Measurements from ENCODE around the gene ACTR1A.
"Not testable (repeated sequence)": the region's sequence is repeated elsewhere in the genome, so short reads cannot be mapped to it uniquely, and the experiment has no call there.

ACTR1A gene

GRCh38 chr10:102514487-102515311 is 12.2 kb upstream of the ACTR1A start:
- no peak for DNase-seq (ENCODE audit: low spot score)

DNA sequence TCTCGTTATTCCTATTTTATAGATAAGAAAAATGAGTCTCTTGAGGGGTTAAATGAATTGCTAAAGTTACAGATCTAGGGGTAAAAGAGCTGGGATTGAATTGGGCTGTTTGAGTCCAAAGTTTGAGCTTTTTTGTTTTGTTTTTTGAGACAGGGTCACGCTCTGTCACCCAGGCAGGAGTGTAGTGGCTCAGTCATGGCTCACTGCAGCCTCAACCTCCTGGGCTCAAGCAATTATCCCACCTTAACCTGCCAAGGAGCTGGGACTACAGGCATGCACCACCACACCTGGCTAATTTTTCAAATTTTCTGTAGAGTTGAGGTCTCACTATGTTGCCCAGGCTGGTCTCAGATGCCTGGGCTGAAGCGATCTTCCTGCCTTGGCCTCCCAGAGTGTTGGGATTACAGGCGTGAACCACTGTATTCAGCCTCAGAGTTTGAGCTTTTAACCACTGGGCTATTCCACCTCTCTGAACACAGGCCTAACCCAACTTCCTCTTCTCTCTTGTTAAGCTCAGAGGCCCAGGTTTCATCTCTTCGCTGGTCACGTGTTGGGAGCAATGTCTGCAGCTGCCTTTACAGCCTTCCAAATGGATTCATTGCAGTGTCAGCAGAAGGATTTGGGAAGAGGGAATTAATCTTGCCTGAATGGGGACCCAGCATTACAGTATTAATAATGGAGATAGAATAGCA is 9.2 kb upstream of the ACTR1A start:
- DNase-seq (ENCODE audit: low spot score), result no peak

DNA sequence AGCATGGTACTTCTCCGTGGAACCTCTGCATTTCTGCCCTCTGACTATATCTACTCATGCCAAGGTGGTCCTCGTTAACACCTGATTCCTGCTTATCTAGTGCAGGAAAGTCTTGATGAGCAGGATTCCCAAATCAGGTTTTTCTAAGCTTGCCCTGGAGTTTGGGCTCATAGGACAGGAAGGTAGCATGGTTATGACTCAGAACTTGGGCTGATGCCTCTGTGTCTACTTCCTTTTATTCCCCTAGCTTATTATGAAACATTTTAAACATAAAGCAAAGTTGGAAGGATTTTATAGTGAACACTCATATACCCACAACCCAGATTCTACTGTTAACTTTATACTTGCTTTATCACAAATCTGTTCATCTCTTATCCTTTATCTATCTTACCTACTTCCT is 6.9 kb upstream of the ACTR1A start:
- DNase-seq (ENCODE audit: low spot score), result no peak

- DNase-seq (ENCODE audit: low spot score), result no peak
These were observed 6.0 kb upstream of the ACTR1A start for GRCh38 chr10:102508506-102508905.

DNA sequence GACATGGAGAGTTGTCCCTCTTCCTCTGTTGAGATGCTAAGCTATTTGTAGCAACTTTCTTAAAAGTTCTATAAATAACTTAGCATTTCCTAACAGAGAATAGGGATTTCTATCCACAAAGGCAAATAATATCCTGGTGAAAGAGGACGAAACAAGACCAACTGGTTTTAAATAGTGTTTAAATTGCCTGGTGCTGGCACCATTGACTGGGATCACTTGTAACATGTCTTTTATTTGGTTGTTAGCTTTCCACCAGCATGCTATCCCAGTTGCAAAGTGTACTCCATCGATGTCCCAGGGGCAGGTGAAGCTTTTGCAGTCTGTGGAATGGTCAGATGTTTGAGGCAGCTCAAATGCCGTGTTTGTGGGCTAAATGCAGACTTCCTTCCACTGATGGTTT is 5.0 kb upstream of the ACTR1A start:
- DNase-seq (ENCODE audit: low spot score), result no peak

DNA sequence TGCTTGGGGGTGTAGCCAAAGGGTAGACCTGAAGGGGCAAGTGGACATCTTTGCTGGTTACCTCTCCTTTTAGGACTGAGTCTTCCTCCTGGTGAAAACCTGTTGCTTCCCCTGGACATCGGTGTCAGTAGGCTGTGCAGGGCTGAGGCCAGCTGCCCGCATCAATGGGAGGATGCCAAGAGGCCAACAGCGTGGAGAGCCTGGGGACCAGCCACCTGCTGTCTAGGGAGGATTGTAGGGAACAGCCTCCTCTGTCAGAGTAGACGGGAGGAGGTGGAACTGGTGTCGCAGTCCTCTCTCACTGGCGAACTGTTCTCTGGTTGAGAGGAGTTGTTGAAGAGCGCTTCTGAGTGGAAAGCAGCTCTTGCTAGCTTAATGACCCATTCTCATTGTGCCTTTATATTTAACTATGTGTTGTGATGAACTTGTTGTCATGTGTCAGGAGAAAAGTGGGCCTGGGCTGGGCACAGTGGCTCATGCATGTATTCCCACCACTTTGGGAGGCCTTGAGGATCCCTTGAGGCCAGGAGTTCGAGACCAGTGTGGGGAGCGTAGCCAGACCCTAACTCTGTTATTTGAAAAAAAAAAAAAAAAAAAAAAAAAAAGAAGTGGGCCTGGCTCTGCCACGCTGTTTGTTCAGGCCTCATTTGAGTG is 3.1 kb upstream of the ACTR1A start:
- no peak for DNase-seq (ENCODE audit: low spot score)

DNA sequence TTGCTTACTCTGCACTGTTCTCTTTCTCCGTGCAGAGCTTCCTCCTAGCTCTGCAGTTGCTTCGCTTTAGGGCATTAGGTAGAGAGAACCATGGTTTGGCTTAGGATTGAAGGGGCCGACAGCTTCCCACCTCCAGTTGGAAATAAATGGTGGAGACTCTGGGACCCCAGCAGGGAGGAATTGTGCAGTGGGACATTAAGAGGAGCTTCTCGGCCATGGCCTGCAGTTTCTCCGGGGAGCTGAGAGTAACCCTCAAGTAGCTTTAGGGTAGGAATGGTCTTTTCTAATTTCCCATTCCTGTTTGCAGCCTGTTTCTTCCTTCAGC is 2.4 kb upstream of the ACTR1A start:
- no peak for DNase-seq (ENCODE audit: low spot score)

- DNase-seq (ENCODE audit: low spot score), result no peak
These were observed 1.9 kb upstream of the ACTR1A start for GRCh38 chr10:102504179-102504975.

DNA sequence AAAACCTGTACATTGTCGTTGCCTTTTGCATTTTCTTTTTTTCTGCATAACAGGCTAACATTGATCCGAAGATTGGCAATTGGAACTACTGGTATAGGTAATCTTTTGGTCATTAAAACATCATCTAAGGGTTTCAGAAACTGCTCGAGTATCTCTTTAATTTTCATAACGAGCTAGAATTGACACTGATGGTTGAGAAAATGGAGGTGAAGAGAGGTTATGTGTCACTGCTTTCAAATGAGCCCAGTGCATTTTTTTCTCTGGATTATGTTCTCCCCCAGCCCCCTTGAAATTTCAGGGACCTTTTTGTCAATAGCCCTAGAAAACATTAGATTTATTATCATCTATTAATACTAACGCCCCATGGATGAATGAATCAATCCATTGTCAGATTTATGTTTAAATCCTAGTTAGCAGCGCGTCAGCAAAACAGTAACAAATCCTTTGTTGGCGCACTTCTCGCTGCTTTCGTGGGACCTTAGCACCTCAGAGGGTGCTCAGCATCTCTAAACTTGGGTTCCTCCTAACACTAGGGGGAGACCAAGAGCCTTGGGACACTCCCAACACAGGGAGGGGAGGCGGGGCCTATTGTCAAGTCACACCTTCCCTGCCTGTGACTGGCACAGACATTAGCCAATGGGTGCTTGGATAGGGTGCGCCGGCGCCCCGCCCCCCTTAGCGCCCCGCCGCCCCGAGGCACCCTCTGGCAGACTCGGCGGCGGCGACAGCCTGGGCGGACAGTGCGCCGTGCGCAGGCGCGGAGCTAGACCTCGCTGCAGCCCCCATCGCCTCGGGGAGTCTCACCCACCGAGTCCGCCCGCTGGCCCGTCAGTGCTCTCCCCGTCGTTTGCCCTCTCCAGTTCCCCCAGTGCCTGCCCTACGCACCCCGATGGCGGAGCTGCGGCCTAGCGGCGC is 1.0 kb upstream of the ACTR1A start, which contains the start of gene SUFU:
SUFU (plus strand) TSS at position 709 of the 915 bp plus-strand sequence; CDS start at position 890, 181 bp downstream.
- DNase-seq (ENCODE audit: low spot score), result peak; percentile 96

DNA sequence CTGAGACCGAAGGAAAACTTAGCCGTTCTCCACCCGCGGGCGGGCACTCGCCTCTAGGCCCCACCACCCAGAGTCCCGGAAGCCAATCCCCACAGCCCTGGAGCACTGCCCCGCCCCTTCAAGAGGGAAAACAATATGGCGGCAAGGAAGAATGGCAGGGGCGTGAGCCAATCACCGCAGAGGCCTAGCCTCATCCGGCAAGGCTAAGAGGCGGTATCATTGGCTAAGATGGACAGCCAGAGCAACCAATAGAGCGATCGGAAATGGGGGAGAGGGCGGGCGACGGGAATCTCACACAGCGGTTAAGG is 529 bp downstream of the ACTR1A start:
- peak; percentile 99 for DNase-seq (ENCODE audit: low spot score)

GRCh38 chr10:102501201-102502028 is 1.1 kb downstream of the ACTR1A start:
- DNase-seq (ENCODE audit: low spot score), result no peak

GRCh38 chr10:102500686-102501085 is 1.8 kb downstream of the ACTR1A start:
- DNase-seq (ENCODE audit: low spot score), result not testable (repeated sequence)

- DNase-seq (ENCODE audit: low spot score), result no peak
These were observed 3.2 kb downstream of the ACTR1A start for GRCh38 chr10:102499356-102499755.

DNA sequence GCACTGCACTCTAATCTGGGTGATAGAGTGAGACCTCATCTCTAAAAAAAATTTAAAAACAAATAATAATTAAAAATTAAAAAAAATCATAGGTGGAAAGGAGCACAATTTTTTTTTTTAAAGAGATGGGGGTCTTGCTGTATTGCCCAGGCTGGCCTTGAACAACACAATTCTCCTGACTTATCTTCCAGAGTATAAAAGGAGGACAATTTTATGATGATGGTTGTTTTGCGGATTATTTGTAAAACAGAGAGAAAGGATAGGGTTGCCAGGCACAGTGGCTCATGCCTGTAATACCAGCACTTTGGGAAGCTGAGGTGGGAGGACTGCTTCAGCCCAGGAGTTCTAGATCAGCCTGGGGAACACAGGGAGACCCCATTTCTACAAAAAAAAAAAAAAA is 5.0 kb downstream of the ACTR1A start:
- DNase-seq (ENCODE audit: low spot score), result no peak

GRCh38 chr10:102493771-102494170 is 8.7 kb downstream of the ACTR1A start:
- no peak for DNase-seq (ENCODE audit: low spot score)

DNA sequence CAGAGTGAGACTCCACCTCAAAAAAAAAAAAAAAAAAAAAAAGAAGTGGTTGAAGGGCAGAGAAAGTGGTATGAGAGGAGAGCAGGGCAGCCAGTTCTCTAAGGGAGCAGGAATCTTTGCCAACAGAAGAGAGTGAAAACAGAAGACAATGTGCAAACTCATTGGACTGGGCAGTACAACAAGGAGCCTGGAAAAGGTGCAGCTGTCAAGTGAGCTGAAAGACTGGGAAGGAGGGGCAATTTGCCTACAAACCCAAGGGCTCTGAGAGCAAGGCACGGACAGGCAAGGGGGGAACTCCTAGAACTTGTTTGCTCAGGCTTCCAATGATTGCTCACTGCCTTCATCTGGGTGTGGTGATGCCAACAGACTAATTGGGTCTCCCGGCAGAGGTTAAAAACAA is 9.5 kb downstream of the ACTR1A start:
- DNase-seq (ENCODE audit: low spot score), result no peak

GRCh38 chr10:102492344-102492939 is 10.1 kb downstream of the ACTR1A start:
- no peak for DNase-seq (ENCODE audit: low spot score)

DNA sequence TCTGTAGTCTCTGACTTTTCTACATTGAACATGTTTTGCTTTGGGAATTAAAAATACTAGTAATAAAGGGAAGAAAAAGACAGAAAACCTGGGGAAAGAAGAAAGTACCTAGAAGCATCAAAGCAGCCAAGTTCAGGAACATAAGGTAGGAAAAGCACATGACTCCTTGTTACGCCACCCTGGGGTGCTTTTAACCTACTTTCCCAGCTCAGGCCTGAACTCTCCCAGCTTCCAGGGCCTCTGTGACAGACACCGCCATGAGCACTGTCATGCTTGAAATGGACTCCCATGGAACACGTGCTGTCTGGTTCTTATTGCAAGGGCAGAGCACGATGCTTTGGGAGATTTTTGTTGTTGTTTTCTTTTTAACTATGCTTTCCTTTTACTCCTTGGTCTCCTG is 11.4 kb downstream of the ACTR1A start:
- DNase-seq (ENCODE audit: low spot score), result no peak

GRCh38 chr10:102485093-102485784 is 17.3 kb downstream of the ACTR1A start:
- no peak for DNase-seq (ENCODE audit: low spot score)
